NCI-H2029 (cell line): ENCODE results near the gene DPP4.
"Not testable (repeated sequence)": the region's sequence is repeated elsewhere in the genome, so short reads cannot be mapped to it uniquely, and the experiment has no call there.

Experiments
- DNase-seq: peaks from one replicate; lab custom pipeline; 2025; lab: John Stamatoyannopoulos, UW

Gene DPP4

DNA sequence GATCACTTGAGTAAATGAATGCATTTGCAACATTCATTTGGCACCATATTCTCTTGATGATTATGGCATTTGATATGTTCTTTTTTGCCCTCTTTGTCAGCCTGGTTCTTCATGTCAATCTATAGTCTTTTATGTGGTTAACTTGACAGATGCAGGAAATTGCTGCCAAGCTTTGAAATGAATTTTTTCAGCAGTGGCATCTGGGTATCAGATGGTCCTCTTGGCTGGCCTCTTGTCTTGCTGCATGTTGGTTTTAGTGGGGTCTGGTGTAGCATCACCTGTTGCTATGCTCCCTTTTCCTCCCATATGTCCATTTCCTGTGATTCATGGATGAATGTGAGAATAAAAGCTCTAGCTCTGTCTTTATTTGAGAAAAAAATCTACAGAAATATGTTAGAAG lies 119.9 kb downstream of the DPP4 start:
- no peak for DNase-seq

DNA sequence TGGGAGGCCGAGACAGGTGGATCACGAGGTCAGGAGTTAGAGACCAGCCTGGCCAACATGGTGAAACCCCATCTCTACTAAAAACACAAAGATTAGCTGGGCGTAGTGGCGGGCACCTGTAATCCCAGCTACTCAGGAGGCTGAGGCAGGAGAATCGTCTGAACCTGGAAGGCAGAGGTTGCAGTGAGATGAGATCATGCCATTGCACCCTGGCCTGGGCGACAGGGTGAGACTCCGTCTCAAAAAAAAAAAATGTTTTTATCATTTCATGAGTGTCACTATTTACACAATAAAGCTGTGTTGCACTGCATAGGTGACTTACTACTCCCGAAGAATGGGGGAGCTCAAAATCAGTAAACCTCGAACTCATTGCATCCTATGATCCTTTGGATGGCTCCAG lies 120.6 kb downstream of the DPP4 start:
- not testable (repeated sequence) for DNase-seq

DNA sequence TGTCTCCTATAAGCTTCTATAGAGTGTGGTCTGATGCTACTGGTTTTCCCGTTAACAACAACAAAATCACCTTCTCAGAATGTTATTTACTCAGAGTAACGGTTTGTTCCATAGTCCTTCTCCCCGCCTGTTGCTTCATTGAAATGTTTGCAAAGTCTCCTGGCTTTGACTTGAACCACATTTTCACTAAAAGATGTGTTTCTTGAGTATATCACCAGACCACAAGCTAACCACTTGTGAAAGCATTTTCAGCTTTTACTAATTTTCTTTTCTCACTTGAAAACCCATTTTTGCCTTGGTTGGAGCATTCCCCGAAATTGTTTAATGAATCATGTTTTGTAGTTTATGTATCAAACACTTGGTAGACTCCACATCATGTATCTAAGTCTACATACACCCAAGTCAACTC lies 121.2 kb downstream of the DPP4 start:
- no peak for DNase-seq

DNA sequence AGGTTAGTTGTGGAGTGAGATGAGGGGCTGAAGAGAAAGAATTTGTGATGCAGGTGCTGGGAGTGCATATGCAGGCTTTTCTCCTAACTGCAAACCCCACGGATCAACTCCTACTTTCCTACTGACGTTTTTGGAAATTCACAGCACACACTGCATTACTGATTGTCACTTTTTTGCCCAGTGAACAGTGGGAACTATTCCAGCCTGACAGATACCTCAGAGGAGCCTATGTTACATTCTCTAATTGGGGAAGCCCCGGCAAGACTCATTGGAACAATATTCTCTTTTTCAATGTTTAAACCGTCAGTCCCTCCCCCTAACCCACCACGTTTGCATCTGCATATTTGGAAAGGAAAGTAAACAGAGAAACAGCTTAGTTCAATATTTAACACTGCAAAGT lies 126.2 kb downstream of the DPP4 start:
- DNase-seq = no peak

DNA sequence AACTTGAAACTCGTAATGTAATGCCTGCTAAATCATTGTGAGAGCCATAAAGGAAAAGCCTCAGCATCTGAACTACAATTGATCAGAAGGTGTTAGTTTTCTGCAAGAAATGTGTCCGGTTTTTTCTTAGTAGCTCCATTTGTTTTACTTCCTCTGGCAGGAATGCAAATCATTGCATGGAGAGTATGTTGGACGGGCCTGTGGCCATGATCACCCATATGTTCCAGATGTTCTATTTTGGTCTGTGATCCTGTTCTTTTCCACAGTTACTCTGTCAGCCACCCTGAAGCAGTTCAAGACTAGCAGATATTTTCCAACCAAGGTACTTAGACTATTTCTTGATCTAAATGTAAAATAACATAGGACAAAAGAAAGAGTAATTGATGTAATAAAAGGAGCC lies 126.6 kb downstream of the DPP4 start:
- no peak for DNase-seq

DNA sequence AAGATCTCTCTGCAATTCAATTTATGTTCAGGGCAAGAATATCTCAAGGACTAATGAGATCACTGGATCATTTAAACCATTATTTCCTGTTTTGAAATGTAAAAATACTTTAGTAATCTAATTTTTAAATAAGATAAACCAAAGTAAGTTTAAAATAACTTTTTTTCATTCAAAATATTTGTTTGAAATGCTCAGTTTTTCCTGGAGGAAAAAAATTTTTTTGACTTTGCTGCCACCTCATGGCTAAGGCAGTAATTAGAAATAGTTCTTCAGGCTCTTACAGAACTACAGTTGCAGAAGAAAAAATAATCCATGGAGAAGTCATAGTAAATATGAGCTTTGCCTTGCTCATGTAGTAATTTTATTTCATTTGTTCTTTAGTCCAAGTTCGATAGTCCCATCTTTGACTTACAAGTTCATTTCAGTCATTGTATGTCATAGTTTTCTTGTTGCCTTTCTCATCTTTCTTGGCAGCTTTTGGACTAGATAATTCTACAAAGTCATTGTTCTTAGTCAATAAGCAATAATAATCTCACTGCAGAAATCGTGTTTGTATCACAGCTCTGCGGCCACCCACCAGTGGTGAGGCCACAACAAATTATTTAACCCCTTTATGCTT lies 127.4 kb downstream of the DPP4 start:
- DNase-seq = no peak

DNA sequence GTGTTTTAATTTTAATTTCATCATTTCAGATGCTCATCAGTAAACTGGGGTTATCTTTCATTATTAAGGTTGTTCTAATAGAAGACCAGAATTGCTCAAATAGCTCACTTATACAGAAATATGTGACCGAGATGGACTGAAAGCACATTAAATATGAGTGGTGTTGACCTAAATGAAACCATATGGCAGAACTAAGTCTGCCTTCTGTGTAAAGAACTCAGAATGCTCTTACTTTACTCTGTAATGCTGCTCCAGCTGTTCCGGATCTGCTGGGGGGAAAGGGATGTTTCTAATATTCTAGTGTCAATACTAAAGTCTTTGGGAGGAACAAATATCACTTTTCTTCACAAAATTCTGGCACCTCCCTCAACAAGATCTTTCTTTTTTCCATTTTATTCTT lies 131.0 kb downstream of the DPP4 start:
- DNase-seq = no peak
